GM12878 (cell line): ENCODE results near the gene RB1.

Source experiments
- CHD2 ChIP-seq: IDR thresholded peaks from 2 replicates; pipeline ENCODE4 v1.6.1; 2011; ENCODE audit warnings: low read depth, low read length, improper control_type of control experiment, borderline replicate concordance
- CTCF ChIP-seq, 3 experiments: IDR thresholded peaks in 2 of 3; conservative IDR thresholded peaks in 1 of 3; 2 replicates each; pipeline ENCODE4 v1.5.1; 2011; ENCODE audit warnings: low read depth in 3 of 3, low read length in 3 of 3, mild to moderate bottlenecking in 3 of 3, control low read depth in 2 of 3, moderate library complexity in 2 of 3, inconsistent platforms in 1 of 3, mixed read lengths in 1 of 3; ENCODE audit not compliant: control insufficient read depth in 2 of 3, insufficient read depth in 1 of 3; ENCODE audit errors: extremely low read depth in 1 of 3
- FOXK2 ChIP-seq: fragments of 450-650 bp; IDR thresholded peaks from 2 replicates; pipeline ENCODE4 v1.6.1; 2017; ENCODE audit warnings: mild to moderate bottlenecking, moderate library complexity
- GABPA ChIP-seq: IDR thresholded peaks from 2 replicates; pipeline ENCODE4 v1.6.1; 2014; ENCODE audit warnings: antibody characterized with exemption, low read depth, mild to moderate bottlenecking, inconsistent platforms
- HDAC2 ChIP-seq: fragments of 200-600 bp; sonication (generic); IDR thresholded peaks from 2 replicates; pipeline ENCODE4 v1.6.1; 2017
- NFYA ChIP-seq: IDR thresholded peaks from 2 replicates; pipeline ENCODE4 v1.6.1; 2011; ENCODE audit warnings: low read depth, mild to moderate bottlenecking, low read length, improper control_type of control experiment, borderline replicate concordance
- SREBF1 ChIP-seq: IDR thresholded peaks from 2 replicates; pipeline ENCODE4 v1.6.1; 2012; ENCODE audit warnings: mild to moderate bottlenecking, low read length
- TBL1XR1 ChIP-seq: IDR thresholded peaks from 2 replicates; pipeline ENCODE4 v1.6.1; 2012; ENCODE audit warnings: low read depth, low read length, improper control_type of control experiment

DNA sequence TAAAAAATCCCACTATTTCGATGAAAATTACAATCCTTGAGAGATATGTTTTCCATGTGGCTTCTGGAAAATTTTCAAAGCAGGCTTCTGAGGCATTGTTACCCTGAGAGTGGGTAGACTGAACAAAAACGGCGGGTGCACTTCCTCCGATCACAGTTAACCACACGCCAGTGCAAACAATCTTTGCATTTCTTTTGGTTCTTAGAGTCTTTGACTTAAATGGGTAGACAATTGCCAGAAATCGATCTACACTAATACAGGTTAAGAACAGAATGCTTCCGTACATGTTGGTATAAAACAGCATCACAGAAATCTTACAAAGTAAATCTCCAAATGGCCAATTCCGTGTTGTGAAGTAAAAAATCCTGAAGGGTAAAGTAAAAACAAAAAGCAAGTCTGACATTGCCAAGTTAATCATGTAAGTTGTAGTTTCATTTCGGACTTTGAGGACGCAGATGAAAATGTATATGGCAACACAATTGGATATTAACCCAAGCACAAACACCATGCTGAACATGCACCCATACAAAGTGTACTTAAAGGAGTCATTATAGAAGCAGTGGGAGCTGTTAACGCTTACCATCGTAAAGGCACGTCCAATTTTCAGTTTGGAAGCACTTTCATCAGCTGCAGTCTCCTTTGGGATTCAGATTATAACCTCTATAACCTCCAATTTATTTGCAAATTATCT, 108.4 kb downstream of the RB1 start:
- TF ChIP-seq NFYA (no peak), CTCF (IDR thresholded peaks at IDR 0.05 in 2 of 3, conservative IDR thresholded peaks at IDR 0.05 in 1 of 3; ENCODE audit: control insufficient read depth in 2 of 3, extremely low read depth in 1 of 3, insufficient read depth in 1 of 3, low read depth in 3 of 3, low read length in 3 of 3) (no peak), SREBF1 (no peak), CHD2 (no peak), HDAC2 (no peak), TBL1XR1 (no peak), FOXK2 (no peak), GABPA (no peak)
